Measurements from ENCODE around the gene EML3.
"Not testable (repeated sequence)": the region's sequence is repeated elsewhere in the genome, so short reads cannot be mapped to it uniquely, and the experiment has no call there.

Gene EML3

GRCh38 chr11:62652161-62653006 lies 39.8 kb upstream of the EML3 start:
- no peaks in the 10 kb centered on the region for H4K20me1 ChIP-seq (ENCODE audit: insufficient read depth)
- peaks cover 29% of the 10 kb centered on the region; the same call in 1 of the 2 replicates for H3K79me2 ChIP-seq (ENCODE audit: insufficient read depth, low read depth)
- peak overlapping the region; percentile 72 for H3K9ac ChIP-seq
- no peak for TF ChIP-seq CTCF (conservative IDR thresholded peaks at IDR 0.05; ENCODE audit: low read depth, low read length)
- peak overlapping the region; percentile 71 for H3K4me2 ChIP-seq
- peaks cover 22% of the 10 kb centered on the region for H3K4me1 ChIP-seq (ENCODE audit: low read depth, poor library complexity, severe bottlenecking)
- H3K27me3 ChIP-seq (ENCODE audit: insufficient read depth, low read depth): no peaks in the 10 kb centered on the region
- H3K36me3 ChIP-seq (ENCODE audit: insufficient read depth): no peaks in the 10 kb centered on the region
- H3K27ac ChIP-seq: peak overlapping the region; percentile 78
- peak overlapping the region; percentile 32 for H3K4me3 ChIP-seq (IDR thresholded peaks at IDR 0.05; ENCODE audit: insufficient read depth, low read depth, low read length)
- H2AFZ ChIP-seq (ENCODE audit: low read depth): peak overlapping the region; percentile 72; the same call in 1 of the 2 replicates

- H3K79me2 ChIP-seq (ENCODE audit: insufficient read depth, low read depth): peaks cover 40% of the 10 kb centered on the region
- H4K20me1 ChIP-seq (ENCODE audit: insufficient read depth); H3K9ac ChIP-seq: not testable (repeated sequence)
These were observed 37.7 kb upstream of the EML3 start for GRCh38 chr11:62650283-62650682.

GRCh38 chr11:62649486-62649885 lies 36.9 kb upstream of the EML3 start:
- peaks cover 40% of the 10 kb centered on the region for H3K4me1 ChIP-seq (ENCODE audit: low read depth, poor library complexity, severe bottlenecking)
- H3K4me3 ChIP-seq (IDR thresholded peaks at IDR 0.05; ENCODE audit: insufficient read depth, low read depth, low read length): no peak overlapping the region
- no peaks in the 10 kb centered on the region for H3K36me3 ChIP-seq (ENCODE audit: insufficient read depth)
- no peak for TF ChIP-seq CTCF (conservative IDR thresholded peaks at IDR 0.05; ENCODE audit: low read depth, low read length)
- peaks cover 48% of the 10 kb centered on the region for H3K79me2 ChIP-seq (ENCODE audit: insufficient read depth, low read depth)
- no peak overlapping the region for H3K27ac ChIP-seq
- H3K4me2 ChIP-seq: no peak overlapping the region
- no peak overlapping the region for H3K9ac ChIP-seq
- H2AFZ ChIP-seq (ENCODE audit: low read depth): no peak overlapping the region
- H4K20me1 ChIP-seq (ENCODE audit: insufficient read depth): no peaks in the 10 kb centered on the region
- H3K27me3 ChIP-seq (ENCODE audit: insufficient read depth, low read depth): no peaks in the 10 kb centered on the region

More at GRCh38 chr11:62650283-62650682, 37.7 kb upstream of the EML3 start:
- H3K27ac ChIP-seq; H2AFZ ChIP-seq (ENCODE audit: low read depth); H3K27me3 ChIP-seq (ENCODE audit: insufficient read depth, low read depth); H3K4me3 ChIP-seq (IDR thresholded peaks at IDR 0.05; ENCODE audit: insufficient read depth, low read depth, low read length); H3K36me3 ChIP-seq (ENCODE audit: insufficient read depth); H3K4me2 ChIP-seq: not testable (repeated sequence)
- H3K4me1 ChIP-seq (ENCODE audit: low read depth, poor library complexity, severe bottlenecking): peaks cover 33% of the 10 kb centered on the region

- no peak for TF ChIP-seq CTCF (conservative IDR thresholded peaks at IDR 0.05; ENCODE audit: low read depth, low read length)
- Histone ChIP-seq H3K36me3 (ENCODE audit: insufficient read depth) (no peaks in the 10 kb centered on the region), H3K4me2 (no peak overlapping the region), H3K4me1 (ENCODE audit: low read depth, poor library complexity, severe bottlenecking) (peaks cover 43% of the 10 kb centered on the region), H3K27me3 (ENCODE audit: insufficient read depth, low read depth) (no peaks in the 10 kb centered on the region), H2AFZ (ENCODE audit: low read depth) (no peak overlapping the region), H3K79me2 (ENCODE audit: insufficient read depth, low read depth) (peaks cover 53% of the 10 kb centered on the region), H4K20me1 (ENCODE audit: insufficient read depth) (no peaks in the 10 kb centered on the region), H3K4me3 (IDR thresholded peaks at IDR 0.05; ENCODE audit: insufficient read depth, low read depth, low read length) (no peak overlapping the region), H3K9ac (no peak overlapping the region), H3K27ac (no peak overlapping the region)
These were observed 36.4 kb upstream of the EML3 start for GRCh38 chr11:62648967-62649364.

All from KMS-11 (cell line).